HG03558 (cell line): ENCODE results near the gene CLCF1.

Experiments used
- ATAC-seq: cut with Tn5 transposase; IDR thresholded peaks from one replicate; pipeline ENCODE4 v1.9.1; 2021; ENCODE audit warnings: moderate number of reproducible peaks; ENCODE audit not compliant: unreplicated experiment; ENCODE audit errors: extremely low read depth

The CLCF1 gene

GRCh38 chr11:67376063-67376820 is 2.8 kb upstream of the CLCF1 start:
- ATAC-seq: no peak

GRCh38 chr11:67375320-67376055 is 2.1 kb upstream of the CLCF1 start:
- ATAC-seq: no peak

DNA sequence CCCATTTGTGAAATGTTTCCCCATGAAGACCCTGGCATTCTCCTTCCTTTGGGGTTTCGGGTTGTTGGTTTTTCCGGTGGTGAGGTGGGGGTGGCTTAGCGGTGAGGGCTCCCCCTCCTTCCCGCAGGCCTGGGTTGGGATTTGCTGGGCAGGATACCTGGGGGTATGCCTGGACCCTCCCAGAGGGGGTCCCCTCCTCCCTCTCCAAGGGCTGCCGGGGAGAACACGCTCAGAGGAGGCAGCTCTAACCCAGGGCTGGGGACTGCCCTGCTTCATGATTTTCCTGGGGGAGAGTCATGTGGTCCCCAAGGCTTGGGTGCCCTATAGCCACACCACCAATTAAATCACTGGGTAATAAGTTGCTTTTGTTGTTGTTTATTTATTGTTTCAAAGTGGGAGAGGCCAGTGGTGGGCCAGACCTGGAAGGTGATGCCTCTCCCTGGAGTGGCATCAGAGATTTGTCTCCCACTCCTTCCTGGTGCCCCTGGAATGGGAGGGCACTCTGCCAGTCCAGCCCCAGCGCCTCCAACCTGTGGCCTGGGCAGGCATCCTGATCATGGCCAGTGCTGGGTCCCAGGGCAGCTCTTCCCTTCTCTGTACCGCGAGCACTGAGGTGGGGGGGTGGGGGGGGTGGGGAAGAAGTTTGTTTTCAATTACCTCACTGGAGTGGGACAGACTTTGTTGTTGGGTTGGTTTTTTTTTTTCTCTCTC is 1.3 kb upstream of the CLCF1 start:
- ATAC-seq: no peak

DNA sequence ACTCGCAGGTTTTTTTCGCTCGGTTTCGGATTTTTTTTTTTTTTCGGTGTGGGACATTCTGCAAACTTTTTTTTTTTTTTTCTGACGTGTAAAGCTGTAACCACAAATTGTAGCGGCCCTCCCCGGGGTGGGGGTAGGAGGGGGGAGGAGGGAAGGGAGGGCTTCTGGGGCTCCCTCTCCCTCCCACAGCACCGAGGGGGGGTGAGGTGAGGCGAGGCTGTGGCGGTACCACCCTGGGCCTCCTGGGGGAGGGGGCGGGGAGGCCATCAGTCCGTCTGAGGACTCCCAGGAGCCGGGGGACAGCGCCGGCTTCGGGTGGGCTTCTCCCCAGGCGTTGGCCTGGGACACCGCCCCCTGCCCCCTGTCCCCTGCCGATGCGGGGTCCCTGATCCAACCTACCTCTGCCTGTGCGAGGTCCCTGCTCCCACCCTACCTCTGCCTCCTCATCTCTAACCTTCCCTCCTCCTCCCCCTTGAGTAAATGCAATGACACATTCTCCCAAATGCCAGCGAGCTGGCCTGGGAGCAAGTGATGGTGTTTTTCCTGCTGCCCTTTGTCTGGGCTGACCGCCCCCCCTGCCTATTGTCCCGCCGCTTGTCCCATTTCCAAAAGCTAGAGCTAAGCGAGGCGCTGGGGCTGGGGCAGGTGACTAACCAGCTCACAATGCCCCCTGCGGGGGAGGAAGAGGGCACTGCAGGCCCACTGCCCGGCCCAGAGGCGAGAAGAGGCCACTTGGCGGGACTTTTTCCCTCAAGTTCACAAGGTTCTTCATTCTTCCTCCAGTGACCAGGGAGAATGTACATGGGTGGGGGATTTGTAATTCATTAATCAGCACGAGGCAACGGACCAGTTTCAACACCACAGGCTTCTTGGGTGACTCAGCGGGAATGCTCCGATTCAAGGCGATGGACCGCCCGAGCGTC is 511 bp upstream of the CLCF1 start:
- ATAC-seq: no peak

- ATAC-seq: no peak
These were observed 941 bp downstream of the CLCF1 start for GRCh38 chr11:67372321-67372992.

GRCh38 chr11:67371911-67372320 is 1.5 kb downstream of the CLCF1 start:
- no peak for ATAC-seq

DNA sequence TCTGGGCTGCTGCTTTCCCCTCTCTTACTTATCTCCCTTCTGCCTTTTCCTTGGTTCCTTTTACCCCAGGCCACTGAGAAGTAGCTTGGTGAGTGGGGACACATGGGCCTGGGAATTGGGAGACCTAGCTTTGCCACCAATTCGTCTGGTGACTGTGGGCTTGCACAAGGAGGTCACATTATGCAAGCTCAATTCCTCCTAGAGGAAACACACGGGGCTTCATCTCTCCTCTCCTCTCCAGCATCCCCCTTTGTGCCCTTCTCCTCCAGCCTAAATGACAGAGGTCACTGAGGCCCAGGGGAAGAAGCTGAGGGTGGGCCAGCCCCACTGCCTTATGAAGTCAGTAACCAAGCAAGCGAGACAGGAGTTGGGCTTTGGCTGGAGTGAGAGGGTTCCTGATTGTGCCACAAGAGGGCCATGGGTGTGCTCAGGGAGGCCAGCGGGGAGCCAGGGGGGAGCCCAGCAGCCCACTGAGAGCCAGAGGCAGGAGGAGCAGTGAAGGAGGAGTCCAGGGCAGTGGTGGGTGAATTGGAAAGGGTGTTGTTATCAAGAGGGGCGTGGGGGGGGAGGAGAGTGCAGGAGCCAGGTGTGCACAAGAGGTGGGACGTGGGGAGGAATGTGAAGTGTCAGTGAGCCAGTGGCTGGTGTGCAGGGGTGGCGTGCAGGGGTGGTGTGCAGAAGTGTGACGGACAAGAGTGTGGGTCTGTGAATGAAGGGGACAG is 2.0 kb downstream of the CLCF1 start:
- ATAC-seq: no peak

DNA sequence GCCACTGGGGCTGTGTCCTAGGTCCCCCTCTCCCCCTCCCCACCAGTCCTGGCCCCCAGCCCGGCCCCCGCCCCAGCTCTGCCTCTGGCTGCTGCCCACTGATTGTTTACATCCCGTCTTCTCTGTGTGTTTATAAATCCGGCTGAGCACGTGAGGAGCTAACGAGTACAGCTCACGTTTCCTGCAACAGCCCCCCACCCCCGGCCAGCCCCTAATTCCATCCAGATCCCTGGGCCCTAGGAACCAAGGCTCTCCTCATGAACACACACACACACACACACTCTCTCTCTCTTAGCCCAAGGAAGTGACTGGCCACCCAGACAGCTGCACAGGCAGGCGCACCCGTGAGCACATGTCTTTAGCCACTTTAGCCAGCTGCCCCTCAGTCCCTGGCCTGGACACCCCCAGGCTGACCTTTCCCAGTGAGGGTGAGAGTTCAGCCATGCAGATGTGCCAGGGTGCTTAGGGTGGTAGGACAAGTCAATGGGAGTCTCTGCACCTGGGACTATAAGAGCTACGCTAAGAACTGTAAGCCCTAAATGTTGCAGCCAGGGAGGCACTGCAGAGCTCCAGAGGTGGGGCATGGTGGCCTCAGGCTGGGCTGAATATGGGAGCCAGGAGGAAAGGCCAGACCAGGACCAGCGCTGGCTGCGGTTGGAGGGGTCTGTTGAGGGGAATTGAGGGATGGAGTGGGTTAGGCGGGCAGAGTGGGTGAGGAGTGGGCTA is 2.9 kb downstream of the CLCF1 start:
- no peak for ATAC-seq

DNA sequence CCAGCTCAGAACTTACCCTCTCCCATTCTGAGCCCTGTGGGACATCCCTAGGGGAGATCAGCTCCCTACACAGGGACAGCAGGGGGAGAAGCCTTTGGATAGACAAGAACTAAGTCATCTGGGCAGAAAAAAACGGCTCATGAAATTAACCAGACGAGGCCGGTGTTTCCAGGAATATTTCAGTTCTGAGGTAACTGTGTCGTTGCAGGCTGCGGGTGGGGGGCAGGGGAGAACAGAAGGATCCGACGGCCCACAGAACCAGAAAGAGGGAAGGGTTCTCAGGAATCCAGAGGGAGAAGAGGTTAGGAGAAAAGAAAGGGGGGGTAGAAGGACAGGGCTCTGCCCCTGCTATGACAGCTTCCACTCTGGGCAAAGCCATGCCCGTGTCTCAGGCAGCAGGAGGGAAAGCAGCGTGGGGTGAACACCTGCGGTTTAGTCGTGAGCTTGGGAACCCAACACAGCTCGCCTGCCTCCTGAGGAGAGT is 3.6 kb downstream of the CLCF1 start:
- no peak for ATAC-seq

GRCh38 chr11:67369275-67369674 is 4.1 kb downstream of the CLCF1 start:
- no peak for ATAC-seq

DNA sequence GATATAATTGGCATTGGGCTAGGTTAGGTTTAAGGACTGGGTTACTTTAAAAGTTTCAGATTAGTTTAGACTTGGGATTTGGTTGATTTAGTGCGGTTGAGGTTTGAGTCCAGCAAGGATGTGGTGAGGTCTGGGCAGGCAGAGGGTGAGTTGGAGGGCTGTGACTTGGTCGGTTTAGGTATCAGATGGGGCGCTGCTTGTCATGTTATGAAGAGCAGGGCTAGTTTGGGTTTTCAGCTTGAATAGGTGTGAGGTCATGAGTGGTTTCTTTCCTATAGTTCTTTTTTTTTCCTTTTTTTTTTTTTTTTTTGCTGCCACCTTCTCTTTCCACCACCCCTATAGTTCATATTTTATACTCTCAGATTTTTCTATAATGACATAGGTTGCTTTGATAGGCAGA is 4.8 kb downstream of the CLCF1 start:
- ATAC-seq: no peak

- ATAC-seq: no peak
These were observed 5.6 kb downstream of the CLCF1 start for GRCh38 chr11:67367761-67368227.

- no peak for ATAC-seq
These were observed 6.2 kb downstream of the CLCF1 start for GRCh38 chr11:67366961-67367760.

DNA sequence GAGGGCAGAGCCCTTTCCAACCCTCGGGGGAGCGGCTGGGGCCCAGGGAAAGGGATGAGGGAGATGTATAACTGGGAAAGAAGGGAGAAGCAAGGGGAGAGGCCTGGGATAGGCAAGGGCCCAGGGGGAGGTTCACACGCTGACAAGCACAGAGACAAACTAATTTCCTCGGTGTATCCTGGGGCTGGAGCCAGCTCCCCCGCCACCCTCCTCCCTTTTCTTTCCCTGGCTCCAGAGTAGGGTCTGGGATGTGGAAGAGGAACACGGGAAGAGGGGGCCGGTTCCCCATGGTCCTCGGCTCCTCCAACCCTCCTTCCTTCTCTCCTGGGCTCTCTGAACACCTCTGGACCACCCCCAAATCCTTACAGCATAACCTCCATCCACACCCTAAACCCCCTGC is 6.9 kb downstream of the CLCF1 start:
- ATAC-seq: no peak

DNA sequence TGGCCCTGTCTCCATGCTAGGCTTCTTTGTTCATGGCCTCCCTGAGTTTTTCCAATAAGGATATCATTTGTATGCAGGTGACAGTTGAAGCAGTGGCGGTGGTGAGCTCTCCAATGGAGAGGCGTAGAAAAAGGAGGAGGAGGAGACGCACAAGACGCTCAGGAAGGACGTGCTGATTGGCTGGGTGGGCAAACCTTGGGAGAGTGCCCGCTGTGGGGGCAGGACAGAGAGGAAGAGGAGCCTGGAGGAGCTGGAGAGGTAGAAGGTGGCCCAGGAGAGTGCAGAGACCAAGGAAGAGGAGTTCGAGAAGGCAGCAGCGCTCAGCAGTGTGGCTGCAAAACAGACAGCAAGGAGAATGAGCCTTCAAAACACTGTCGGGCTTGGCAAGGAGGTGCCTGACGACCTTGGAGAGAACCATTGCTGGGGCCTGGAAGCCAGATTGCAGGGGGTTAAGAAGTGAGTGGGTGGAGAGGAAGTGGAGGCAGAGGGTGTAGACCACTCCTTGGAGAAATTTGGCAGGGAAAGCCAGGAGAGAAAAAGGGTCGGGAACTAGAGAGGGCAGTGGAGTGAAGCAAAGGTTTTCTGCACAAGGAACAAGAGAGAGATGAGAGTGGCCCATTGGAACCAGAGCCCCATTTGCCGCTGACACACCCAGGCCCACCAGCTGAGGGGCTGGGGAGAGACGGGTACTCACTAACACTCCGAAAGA is 7.5 kb downstream of the CLCF1 start:
- no peak for ATAC-seq

DNA sequence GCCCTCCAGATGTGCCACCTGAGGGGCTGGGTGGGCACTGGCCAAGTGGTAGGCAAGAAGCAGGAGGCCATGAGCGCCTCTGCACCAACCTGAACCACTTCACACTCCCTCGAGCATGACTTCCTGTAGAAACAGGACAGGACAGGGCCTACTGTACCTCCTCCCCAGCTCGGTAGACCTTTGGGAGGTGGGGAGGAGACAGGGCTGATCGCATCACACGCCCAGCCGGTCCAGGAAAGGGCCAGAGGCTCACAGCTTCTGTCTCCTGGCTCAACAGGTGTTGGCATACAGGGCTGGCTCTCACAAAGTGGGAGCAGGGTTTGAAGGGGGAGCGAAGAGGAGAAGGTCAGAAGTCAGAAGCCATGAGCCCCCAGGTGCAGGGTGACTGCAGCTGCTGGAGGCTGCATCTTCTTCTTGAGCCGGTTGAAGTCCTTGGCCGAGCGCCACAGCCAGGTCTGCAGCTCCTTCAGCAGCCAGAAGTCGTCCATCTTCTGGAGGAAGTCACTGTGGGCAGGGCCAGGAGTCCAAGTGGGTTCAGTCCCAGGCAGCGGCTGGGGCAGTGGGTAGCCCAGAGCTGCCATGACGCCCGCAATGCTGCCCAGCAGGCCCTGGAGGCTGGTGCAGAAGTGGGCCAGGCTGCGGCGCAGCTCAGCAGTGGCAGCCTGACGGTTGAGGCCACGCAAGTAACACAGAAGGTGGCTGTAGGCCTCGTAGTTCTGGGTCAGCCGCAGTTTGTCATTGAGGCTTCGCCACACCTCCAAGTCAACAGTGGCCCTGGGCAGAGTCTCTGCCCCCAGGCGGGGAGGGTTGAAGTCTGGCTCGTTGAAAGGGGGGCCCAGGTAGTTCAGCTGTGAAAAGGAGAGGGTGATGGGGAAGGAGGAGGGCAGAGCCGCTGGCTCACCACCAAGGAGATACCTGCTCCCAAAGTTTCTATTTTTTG is 8.3 kb downstream of the CLCF1 start:
- ATAC-seq: no peak
